B cell (primary cell): ENCODE data around the gene IL1RAPL1. TPM values are rescaled to one million over a fixed set of nuclear protein-coding genes. Genes with fewer than 3 reads are reported as not detected.

Source experiments
- ATAC-seq: fragments of 200-7000 bp; cut with Tn5 transposase; one replicate; pipeline ENCODE4 v1.10.0; 2021; ENCODE audit warnings: low read depth, mild to moderate bottlenecking, moderate number of reproducible peaks, moderate library complexity
- CTCF ChIA-PET: fragments of 350-600 bp; sonication (Branson Sonifier 250); formaldehyde crosslinking; loops from one replicate; lab custom pipeline; 2021; ENCODE audit warnings: antibody characterized with exemption, inconsistent platforms; lab: Charles Lee
- POLR2A ChIA-PET: fragments of 350-600 bp; sonication (Branson Sonifier 250); formaldehyde crosslinking; loops from one replicate; lab custom pipeline; 2021; ENCODE audit warnings: antibody characterized with exemption; lab: Charles Lee
- DNase-seq: peaks from one replicate; pipeline ENCODE4 v3.0.0; 2013
- H2AFZ ChIP-seq: 2 replicates; pipeline ENCODE4 v1.6.1; 2012; ENCODE audit warnings: mild to moderate bottlenecking, low read depth, low read length; ENCODE audit not compliant: insufficient read depth, poor library complexity, severe bottlenecking
- H3K27ac ChIP-seq, 2 donors: 1 replicate in 1 of 2; 2 replicates in 1 of 2; pipeline ENCODE4 v1.5.1; 2012 to 2013; ENCODE audit warnings: low read length in 2 of 2, mild to moderate bottlenecking in 2 of 2, moderate library complexity in 1 of 2
- H3K27me3 ChIP-seq, 4 experiments: fragments of 200-600 bp in 1 of 4; sonication (generic) in 1 of 4; replicated peaks in 1 of 4; 1 replicate in 2 of 4; 2 replicates in 2 of 4; pipeline versions ENCODE4 v1.6.1 to v1.7.0; 2013 to 2016; ENCODE audit warnings: low read length in 3 of 4, mild to moderate bottlenecking in 2 of 4, mixed read lengths in 1 of 4, moderate library complexity in 1 of 4; ENCODE audit not compliant: insufficient read depth in 4 of 4, control insufficient read depth in 3 of 4; ENCODE audit errors: control extremely low read depth in 1 of 4
- H3K36me3 ChIP-seq, 2 experiments: replicated peaks in 1 of 2; 1 replicate in 1 of 2; 2 replicates in 1 of 2; pipeline versions ENCODE4 v1.6.1 to v1.7.1; 2013; ENCODE audit warnings: low read length in 1 of 2; ENCODE audit not compliant: insufficient read depth in 2 of 2, control insufficient read depth in 1 of 2; ENCODE audit errors: control extremely low read depth in 1 of 2, extremely low read depth in 1 of 2
- H3K4me1 ChIP-seq, 2 donors: fragments of 200-600 bp in 1 of 2; sonication (generic) in 1 of 2; 1 replicate in 1 of 2; 2 replicates in 1 of 2; pipeline versions ENCODE4 v1.5.1 to v1.6.1; 2013 to 2017; ENCODE audit warnings: low read length in 2 of 2; ENCODE audit not compliant: control insufficient read depth in 2 of 2, insufficient read depth in 2 of 2
- H3K4me2 ChIP-seq: replicated peaks from 2 replicates; pipeline ENCODE3; 2012; ENCODE audit warnings: mild to moderate bottlenecking, low read depth, low read length; ENCODE audit not compliant: poor library complexity, severe bottlenecking
- H3K4me3 ChIP-seq, 5 experiments: fragments of 200-600 bp in 1 of 5; sonication (generic) in 1 of 5; 1 replicate in 3 of 5; 2 replicates in 2 of 5; pipeline versions ENCODE4 v1.5.1 to v1.7.0; 2011 to 2016; ENCODE audit warnings: low read length in 4 of 5, mild to moderate bottlenecking in 4 of 5, low read depth in 2 of 5, control low read depth in 1 of 5, moderate library complexity in 1 of 5; ENCODE audit not compliant: insufficient read depth in 1 of 5; ENCODE audit errors: control extremely low read depth in 1 of 5, extremely low read depth in 1 of 5
- H3K79me2 ChIP-seq: fragments of 200-600 bp; sonication (generic); one replicate; pipeline ENCODE4 v1.6.0; 2016; ENCODE audit warnings: low read length; ENCODE audit not compliant: control insufficient read depth, insufficient read depth
- H3K9ac ChIP-seq: fragments of 200-600 bp; sonication (generic); 2 replicates; pipeline ENCODE4 v1.6.1; 2017; ENCODE audit warnings: mild to moderate bottlenecking, low read length, moderate library complexity
- H3K9me3 ChIP-seq, 3 donors: one replicate each; pipeline versions ENCODE4 v1.6.1 to v1.7.1; 2013; ENCODE audit warnings: low read length in 2 of 3; ENCODE audit not compliant: control insufficient read depth in 2 of 3, insufficient read depth in 1 of 3; ENCODE audit errors: control extremely low read depth in 1 of 3
- H4K20me1 ChIP-seq: 2 replicates; pipeline ENCODE4 v1.6.0; 2012; ENCODE audit warnings: mild to moderate bottlenecking, low read length; ENCODE audit not compliant: insufficient read depth, control insufficient read depth, poor library complexity, severe bottlenecking
- H3K27ac Mint-ChIP-seq: one replicate; pipeline ENCODE4 v1.8.0; 2021; ENCODE audit warnings: mixed read lengths
- H3K27me3 Mint-ChIP-seq: one replicate; pipeline ENCODE4 v1.8.0; 2021; ENCODE audit warnings: mixed read lengths
- H3K4me1 Mint-ChIP-seq: one replicate; pipeline ENCODE4 v1.8.0; 2021; ENCODE audit warnings: mixed read lengths
- H3K4me3 Mint-ChIP-seq: one replicate; pipeline ENCODE4 v1.8.0; 2021; ENCODE audit warnings: mixed read lengths
- H3K9me3 Mint-ChIP-seq: one replicate; pipeline ENCODE4 v1.8.0; 2022; ENCODE audit warnings: mixed read lengths; ENCODE audit not compliant: insufficient read depth
- CTCF ChIP-seq: fragments of 200-600 bp; IDR thresholded peaks from one replicate; pipeline ENCODE4 v1.8.0; 2022; ENCODE audit warnings: antibody characterized with exemption, mild to moderate bottlenecking
- EZH2 ChIP-seq: IDR thresholded peaks from 2 replicates; pipeline ENCODE4 v1.6.1; 2012; ENCODE audit warnings: borderline replicate concordance, low read depth, mild to moderate bottlenecking, moderate library complexity, low read length; ENCODE audit not compliant: insufficient read depth, poor library complexity, severe bottlenecking
- WGBS: methylation state at CpG from one replicate; pipeline ENCODE4 v1.1.5; 2013; ENCODE audit warnings: missing lambda C conversion rate; ENCODE audit not compliant: insufficient coverage; 5-methylcytosine and 5-hydroxymethylcytosine counted together
- intact Hi-C: fragments of 100-400 bp; cut with micrococcal nuclease; formaldehyde crosslinking; loops from one replicate; pipeline ENCODE4 v1.10.0; 2022
- polyA plus RNA-seq: library from polyadenylated mRNA; depleted of rRNA; stranded (reverse); fragments of >200 nt; gene quantifications from 2 replicates; pipeline ENCODE4 v1.2.3, GENCODE V29; 2012
- total RNA-seq, 2 donors: library from RNA; stranded (reverse); fragments of 120-200 nt in 1 of 2; gene quantifications; 1 replicate in 1 of 2; 2 replicates in 1 of 2; pipeline versions ENCODE4 v1.2.3 to v1.2.4, GENCODE V29; 2013 to 2022

IL1RAPL1 gene
- total and polyA plus RNA-seq, 2 donors (not counting 1 experiment from before 2014, with no cell fraction given): not detected

DNA sequence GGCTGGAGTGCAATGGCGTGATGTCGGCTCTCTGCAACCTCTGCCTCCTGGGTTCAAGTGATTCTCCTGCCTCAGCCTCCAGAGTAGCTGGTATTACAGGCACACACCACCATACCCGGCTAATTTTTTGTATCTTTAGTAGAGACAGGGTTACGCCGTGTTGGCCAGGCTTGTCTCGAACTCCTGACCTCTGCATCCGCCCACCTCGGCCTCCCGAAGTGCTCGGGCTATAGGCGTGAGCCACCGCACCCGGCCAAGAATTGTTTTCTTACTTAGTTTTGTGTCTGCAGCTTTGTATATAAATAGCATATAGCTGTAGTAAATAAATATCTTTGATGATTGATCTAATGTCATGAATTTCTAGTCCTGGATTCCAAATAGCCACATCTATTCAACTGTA, 81.1 kb downstream of the IL1RAPL1 start:
- no peak overlapping the region for H3K4me3 Mint-ChIP-seq
- TF ChIP-seq EZH2 (no peak), CTCF (no peak)
- no peak overlapping the region for H2AFZ ChIP-seq
- WGBS: no CpG with 5 or more reads among the region's 13 CpGs
- H3K9ac ChIP-seq: no peak overlapping the region
- intact Hi-C loops: no loop called here
- no peak for DNase-seq
- H3K9me3 ChIP-seq: no peaks in the 10 kb centered on the region
- no peaks in the 10 kb centered on the region for H3K79me2 ChIP-seq
- H3K9me3 Mint-ChIP-seq: peaks cover 2% of the 10 kb centered on the region
- no peaks in the 10 kb centered on the region for H3K36me3 ChIP-seq
- CTCF ChIA-PET: no interaction called here
- H3K4me1 Mint-ChIP-seq: no peaks in the 10 kb centered on the region
- H3K4me2 ChIP-seq: no peak overlapping the region
- H3K27ac Mint-ChIP-seq: no peak overlapping the region
- no peaks in the 10 kb centered on the region for H3K27me3 ChIP-seq
- H3K27ac ChIP-seq: no peak overlapping the region
- no peaks in the 10 kb centered on the region for H3K27me3 Mint-ChIP-seq
- no peak overlapping the region for H3K4me3 ChIP-seq
- no peaks in the 10 kb centered on the region for H4K20me1 ChIP-seq
- ATAC-seq: no peak
- no peaks in the 10 kb centered on the region for H3K4me1 ChIP-seq
- POLR2A ChIA-PET: no interaction called here

GRCh38 chrX:28668957-28669356, 81.7 kb downstream of the IL1RAPL1 start:
- Histone ChIP-seq H3K36me3 (no peaks in the 10 kb centered on the region), H3K9me3 (no peaks in the 10 kb centered on the region), H3K4me1 (no peaks in the 10 kb centered on the region), H4K20me1 (no peaks in the 10 kb centered on the region), H3K9ac (no peak overlapping the region), H3K27ac (no peak overlapping the region), H3K4me3 (no peak overlapping the region), H3K79me2 (no peaks in the 10 kb centered on the region), H2AFZ (no peak overlapping the region), H3K27me3 (no peaks in the 10 kb centered on the region), H3K4me2 (no peak overlapping the region)
- ATAC-seq (no peak), DNase-seq (no peak)
- WGBS: no CpG with 5 or more reads among the region's 4 CpGs
- peaks cover 2% of the 10 kb centered on the region for H3K9me3 Mint-ChIP-seq
- H3K27ac Mint-ChIP-seq: no peak overlapping the region
- ChIA-PET CTCF (no interaction called here), POLR2A (no interaction called here)
- no peaks in the 10 kb centered on the region for H3K27me3 Mint-ChIP-seq
- no peak overlapping the region for H3K4me3 Mint-ChIP-seq
- no peak for TF ChIP-seq CTCF
- TF ChIP-seq EZH2: no peak
- H3K4me1 Mint-ChIP-seq: no peaks in the 10 kb centered on the region
- intact Hi-C loops: no loop called here
